Neural cell (in vitro differentiated cells): ENCODE results near the gene EID2B. TPM values are rescaled to one million over a fixed set of nuclear protein-coding genes. Genes with fewer than 3 reads are reported as not detected.

ENCODE experiments used
- H2AFZ ChIP-seq: fragments of 200-600, 300-800 bp; sonication (generic), shearing (Covaris generic); 2 replicates; pipeline ENCODE4 v1.6.0; 2014; ENCODE audit warnings: low read depth, mild to moderate bottlenecking, antibody characterized with exemption, low read length, moderate library complexity
- H3F3A ChIP-seq: fragments of 200-600 bp; shearing (Covaris generic); 2 replicates; pipeline ENCODE4 v1.6.1; 2016; ENCODE audit warnings: mild to moderate bottlenecking, moderate library complexity, mixed read lengths, antibody characterized with exemption, low read length; ENCODE audit not compliant: insufficient read depth, poor library complexity, severe bottlenecking
- H3K27ac ChIP-seq: fragments of 200-600, 300-800 bp; sonication (generic), shearing (Covaris generic); 2 replicates; pipeline ENCODE4 v1.5.1; 2014; ENCODE audit warnings: mild to moderate bottlenecking, low read length, moderate library complexity
- H3K27me3 ChIP-seq: fragments of 300-800, 200-600 bp; sonication (generic), shearing (Covaris generic); 2 replicates; pipeline ENCODE4 v1.6.0; 2014; ENCODE audit warnings: mild to moderate bottlenecking, low read depth, low read length, moderate library complexity; ENCODE audit not compliant: insufficient read depth
- H3K36me3 ChIP-seq: fragments of 300-800, 200-600 bp; sonication (generic), shearing (Covaris generic); 2 replicates; pipeline ENCODE4 v1.5.1; 2014; ENCODE audit warnings: mild to moderate bottlenecking, antibody characterized with exemption, low read length, moderate library complexity; ENCODE audit not compliant: insufficient read depth
- H3K4me2 ChIP-seq: fragments of 300-800, 200-600 bp; sonication (generic), shearing (Covaris generic); 2 replicates; pipeline ENCODE4 v1.6.0; 2014; ENCODE audit warnings: mild to moderate bottlenecking, low read length
- H3K4me3 ChIP-seq: fragments of 300-800, 200-600 bp; sonication (generic), shearing (Covaris generic); 2 replicates; pipeline ENCODE4 v1.5.1; 2014; ENCODE audit warnings: mild to moderate bottlenecking, low read length, moderate library complexity
- H3K79me2 ChIP-seq: fragments of 200-600 bp; shearing (Covaris generic); replicated peaks from 2 replicates; pipeline ENCODE4 v1.6.0; 2014; ENCODE audit warnings: mild to moderate bottlenecking, low read length, moderate library complexity; ENCODE audit not compliant: insufficient read depth
- H3K9ac ChIP-seq: fragments of 300-800, 200-600 bp; sonication (generic), shearing (Covaris generic); 2 replicates; pipeline ENCODE4 v1.6.1; 2016; ENCODE audit warnings: mild to moderate bottlenecking, low read length, mixed read lengths
- H3K9me2 ChIP-seq: fragments of 200-600 bp; shearing (Covaris generic); 2 replicates; pipeline ENCODE4 v1.6.1; 2016; ENCODE audit warnings: mild to moderate bottlenecking, low read length, mixed read lengths; ENCODE audit not compliant: insufficient read depth
- H3K9me3 ChIP-seq: fragments of 200-600, 300-800 bp; sonication (generic), shearing (Covaris generic); 2 replicates; pipeline ENCODE4 v1.6.1; 2016; ENCODE audit warnings: mild to moderate bottlenecking, mixed run types, low read length, moderate library complexity, mixed read lengths
- H4K20me1 ChIP-seq: fragments of 200-600 bp; shearing (Covaris generic); 2 replicates; pipeline ENCODE4 v1.6.1; 2016; ENCODE audit warnings: mild to moderate bottlenecking, mixed run types; ENCODE audit not compliant: insufficient read depth
- EP300 ChIP-seq: fragments of 450-650 bp; conservative IDR thresholded peaks from 2 replicates; pipeline ENCODE4 v1.6.1; 2014; ENCODE audit warnings: antibody characterized with exemption, mild to moderate bottlenecking, moderate library complexity; ENCODE audit not compliant: poor library complexity, severe bottlenecking
- EZH2 ChIP-seq: fragments of 200-600, 300-800 bp; shearing (Covaris generic), sonication (generic); IDR thresholded peaks from 2 replicates; pipeline ENCODE4 v1.6.1; 2014; ENCODE audit warnings: antibody characterized with exemption, low read length, borderline replicate concordance, mild to moderate bottlenecking; ENCODE audit not compliant: insufficient read depth, poor library complexity, severe bottlenecking
- MXI1 ChIP-seq: fragments of 450-650 bp; conservative IDR thresholded peaks from 2 replicates; pipeline ENCODE4 v1.6.1; 2014; ENCODE audit warnings: antibody characterized with exemption, mild to moderate bottlenecking; ENCODE audit not compliant: poor library complexity, severe bottlenecking
- POLR2AphosphoS5 ChIP-seq: IDR thresholded peaks from 2 replicates; pipeline ENCODE4 v1.6.1; 2012
- RAD21 ChIP-seq: fragments of 450-650 bp; conservative IDR thresholded peaks from 2 replicates; pipeline ENCODE4 v1.6.1; 2014; ENCODE audit warnings: antibody characterized with exemption, mild to moderate bottlenecking, moderate library complexity
- SMC3 ChIP-seq: fragments of 450-650 bp; conservative IDR thresholded peaks from 2 replicates; pipeline ENCODE4 v1.6.1; 2014; ENCODE audit warnings: antibody characterized with exemption, mild to moderate bottlenecking, moderate library complexity; ENCODE audit not compliant: poor library complexity
- TAF1 ChIP-seq: IDR thresholded peaks from 2 replicates; pipeline ENCODE4 v1.6.1; 2012; ENCODE audit warnings: low read depth
- polyA plus RNA-seq: library from polyadenylated mRNA; depleted of rRNA; stranded (reverse); fragments of >200 nt; gene quantifications from 2 replicates; pipeline ENCODE4 v1.2.3, GENCODE V29; 2014
- TF ChIP-seq, protein P1 (sequence below): fragments of 450-650 bp; IDR thresholded peaks from 2 replicates; pipeline ENCODE4 v1.5.1; 2014; ENCODE audit warnings: antibody characterized with exemption, mild to moderate bottlenecking, moderate library complexity; ENCODE audit not compliant: poor library complexity, severe bottlenecking
- TF ChIP-seq, protein P2 (sequence below): IDR thresholded peaks from 2 replicates; pipeline ENCODE4 v1.6.1; 2012; ENCODE audit warnings: borderline replicate concordance

The EID2B gene
- polyA plus RNA-seq, 1 donor from 2014 or later, result 36.5 TPM

DNA sequence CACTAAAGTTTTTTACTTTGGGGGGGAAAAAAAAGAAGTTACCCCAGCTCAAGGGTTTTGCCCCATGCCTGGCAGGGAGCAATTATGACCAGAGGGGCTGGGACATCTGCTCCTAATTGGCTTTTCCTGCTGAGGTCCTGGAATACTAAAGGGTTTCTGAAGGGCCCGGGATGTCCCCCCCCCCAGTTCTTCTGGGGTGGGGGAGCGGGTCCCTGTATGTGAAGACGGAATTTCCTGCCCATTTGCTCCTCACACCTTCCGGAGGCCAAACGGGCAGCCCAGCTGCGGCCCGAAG, 35.0 kb downstream of the EID2B start:
- TF ChIP-seq, protein P1, sequence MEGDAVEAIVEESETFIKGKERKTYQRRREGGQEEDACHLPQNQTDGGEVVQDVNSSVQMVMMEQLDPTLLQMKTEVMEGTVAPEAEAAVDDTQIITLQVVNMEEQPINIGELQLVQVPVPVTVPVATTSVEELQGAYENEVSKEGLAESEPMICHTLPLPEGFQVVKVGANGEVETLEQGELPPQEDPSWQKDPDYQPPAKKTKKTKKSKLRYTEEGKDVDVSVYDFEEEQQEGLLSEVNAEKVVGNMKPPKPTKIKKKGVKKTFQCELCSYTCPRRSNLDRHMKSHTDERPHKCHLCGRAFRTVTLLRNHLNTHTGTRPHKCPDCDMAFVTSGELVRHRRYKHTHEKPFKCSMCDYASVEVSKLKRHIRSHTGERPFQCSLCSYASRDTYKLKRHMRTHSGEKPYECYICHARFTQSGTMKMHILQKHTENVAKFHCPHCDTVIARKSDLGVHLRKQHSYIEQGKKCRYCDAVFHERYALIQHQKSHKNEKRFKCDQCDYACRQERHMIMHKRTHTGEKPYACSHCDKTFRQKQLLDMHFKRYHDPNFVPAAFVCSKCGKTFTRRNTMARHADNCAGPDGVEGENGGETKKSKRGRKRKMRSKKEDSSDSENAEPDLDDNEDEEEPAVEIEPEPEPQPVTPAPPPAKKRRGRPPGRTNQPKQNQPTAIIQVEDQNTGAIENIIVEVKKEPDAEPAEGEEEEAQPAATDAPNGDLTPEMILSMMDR, result no peak
- TF ChIP-seq EZH2 (no peak), TAF1 (no peak), RAD21 (no peak), MXI1 (no peak), SMC3 (no peak), POLR2AphosphoS5 (no peak), EP300 (no peak)
- TF ChIP-seq, protein P2, sequence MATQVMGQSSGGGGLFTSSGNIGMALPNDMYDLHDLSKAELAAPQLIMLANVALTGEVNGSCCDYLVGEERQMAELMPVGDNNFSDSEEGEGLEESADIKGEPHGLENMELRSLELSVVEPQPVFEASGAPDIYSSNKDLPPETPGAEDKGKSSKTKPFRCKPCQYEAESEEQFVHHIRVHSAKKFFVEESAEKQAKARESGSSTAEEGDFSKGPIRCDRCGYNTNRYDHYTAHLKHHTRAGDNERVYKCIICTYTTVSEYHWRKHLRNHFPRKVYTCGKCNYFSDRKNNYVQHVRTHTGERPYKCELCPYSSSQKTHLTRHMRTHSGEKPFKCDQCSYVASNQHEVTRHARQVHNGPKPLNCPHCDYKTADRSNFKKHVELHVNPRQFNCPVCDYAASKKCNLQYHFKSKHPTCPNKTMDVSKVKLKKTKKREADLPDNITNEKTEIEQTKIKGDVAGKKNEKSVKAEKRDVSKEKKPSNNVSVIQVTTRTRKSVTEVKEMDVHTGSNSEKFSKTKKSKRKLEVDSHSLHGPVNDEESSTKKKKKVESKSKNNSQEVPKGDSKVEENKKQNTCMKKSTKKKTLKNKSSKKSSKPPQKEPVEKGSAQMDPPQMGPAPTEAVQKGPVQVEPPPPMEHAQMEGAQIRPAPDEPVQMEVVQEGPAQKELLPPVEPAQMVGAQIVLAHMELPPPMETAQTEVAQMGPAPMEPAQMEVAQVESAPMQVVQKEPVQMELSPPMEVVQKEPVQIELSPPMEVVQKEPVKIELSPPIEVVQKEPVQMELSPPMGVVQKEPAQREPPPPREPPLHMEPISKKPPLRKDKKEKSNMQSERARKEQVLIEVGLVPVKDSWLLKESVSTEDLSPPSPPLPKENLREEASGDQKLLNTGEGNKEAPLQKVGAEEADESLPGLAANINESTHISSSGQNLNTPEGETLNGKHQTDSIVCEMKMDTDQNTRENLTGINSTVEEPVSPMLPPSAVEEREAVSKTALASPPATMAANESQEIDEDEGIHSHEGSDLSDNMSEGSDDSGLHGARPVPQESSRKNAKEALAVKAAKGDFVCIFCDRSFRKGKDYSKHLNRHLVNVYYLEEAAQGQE, result no peak
- H3K4me3 ChIP-seq, result peak overlapping the region; percentile 54
- no peaks in the 10 kb centered on the region for H4K20me1 ChIP-seq
- H3K36me3 ChIP-seq, result no peaks in the 10 kb centered on the region
- no peaks in the 10 kb centered on the region for H3K9me2 ChIP-seq
- H3K4me2 ChIP-seq, result no peak overlapping the region
- H3F3A ChIP-seq, result no peaks in the 10 kb centered on the region
- no peak overlapping the region for H3K27ac ChIP-seq
- peak overlapping the region; percentile 46 for H3K9ac ChIP-seq
- H2AFZ ChIP-seq, result no peak overlapping the region
- H3K79me2 ChIP-seq, result peaks cover 5% of the 10 kb centered on the region
- peaks cover 10% of the 10 kb centered on the region for H3K27me3 ChIP-seq
- H3K9me3 ChIP-seq, result no peaks in the 10 kb centered on the region

DNA sequence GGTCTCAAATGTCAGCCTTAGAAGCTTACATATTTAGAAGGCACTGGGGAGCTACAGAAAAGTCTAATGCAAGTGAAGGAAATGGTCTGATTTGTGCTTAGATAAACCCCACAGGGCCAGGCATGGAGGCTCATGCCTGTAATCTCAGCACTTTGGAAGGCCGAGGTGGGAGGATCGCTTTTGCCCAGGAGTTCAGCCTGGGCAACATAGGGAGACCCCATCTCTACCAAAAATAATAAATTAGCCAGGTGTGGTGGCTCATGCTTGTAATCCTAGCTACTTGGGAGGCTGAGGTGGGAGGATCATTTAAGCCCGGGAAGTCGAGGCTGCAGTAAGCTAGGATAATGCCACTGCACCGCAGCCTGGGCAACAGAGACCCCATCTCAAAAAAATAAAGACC, 36.6 kb downstream of the EID2B start:
- no peak overlapping the region for H3K4me3 ChIP-seq
- no peaks in the 10 kb centered on the region for H3K9me3 ChIP-seq
- peaks cover 10% of the 10 kb centered on the region for H3K27me3 ChIP-seq
- H3K9me2 ChIP-seq, result no peaks in the 10 kb centered on the region
- H3K36me3 ChIP-seq, result no peaks in the 10 kb centered on the region
- TF ChIP-seq MXI1, result no peak
- TF ChIP-seq SMC3, result no peak
- H3K27ac ChIP-seq, result no peak overlapping the region
- H3F3A ChIP-seq, result no peaks in the 10 kb centered on the region
- peaks cover 5% of the 10 kb centered on the region for H3K79me2 ChIP-seq
- H3K4me2 ChIP-seq, result no peak overlapping the region
- no peaks in the 10 kb centered on the region for H4K20me1 ChIP-seq
- H2AFZ ChIP-seq, result no peak overlapping the region
- H3K9ac ChIP-seq, result no peak overlapping the region

DNA sequence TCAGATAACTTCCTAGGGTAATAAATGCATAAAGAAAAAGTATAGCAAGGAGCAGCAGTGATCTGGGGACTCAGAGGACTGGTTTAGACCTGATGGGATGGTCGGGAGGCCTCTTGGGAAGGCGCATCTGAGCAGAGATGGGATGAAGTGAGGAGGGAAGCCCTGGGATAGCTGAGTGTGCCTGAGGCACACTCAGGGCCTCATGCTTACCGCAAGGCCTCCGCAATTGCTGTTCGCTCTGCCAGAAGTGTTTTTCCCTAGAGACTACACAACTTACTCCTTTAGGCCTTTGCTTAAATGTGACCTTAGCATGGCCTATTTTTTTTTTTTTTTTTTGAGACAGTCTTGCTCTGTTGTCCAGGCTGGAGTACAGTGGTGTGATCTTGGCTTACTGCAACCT, 38.0 kb downstream of the EID2B start:
- no peak overlapping the region for H3K4me3 ChIP-seq
- peaks cover 10% of the 10 kb centered on the region for H3K27me3 ChIP-seq
- no peak for TF ChIP-seq TAF1
- TF ChIP-seq, protein P1, result no peak
- TF ChIP-seq POLR2AphosphoS5, result no peak
- TF ChIP-seq RAD21, result no peak
- TF ChIP-seq, protein P2, result no peak
- no peak for TF ChIP-seq SMC3
- no peak for TF ChIP-seq MXI1
- TF ChIP-seq EZH2, result no peak
- no peak for TF ChIP-seq EP300
- no peaks in the 10 kb centered on the region for H3K9me3 ChIP-seq
- H3K9me2 ChIP-seq, result no peaks in the 10 kb centered on the region
- no peak overlapping the region for H3K27ac ChIP-seq
- no peak overlapping the region for H3K4me2 ChIP-seq
- H2AFZ ChIP-seq, result no peak overlapping the region
- no peaks in the 10 kb centered on the region for H3K36me3 ChIP-seq
- no peaks in the 10 kb centered on the region for H3F3A ChIP-seq
- H3K9ac ChIP-seq, result no peak overlapping the region
- H4K20me1 ChIP-seq, result no peaks in the 10 kb centered on the region
- peaks cover 3% of the 10 kb centered on the region for H3K79me2 ChIP-seq
